ENCODE results near the gene ZNF207.

- TF ChIP-seq CTCF (conservative IDR thresholded peaks at IDR 0.05; ENCODE audit: low read depth, low read length) (no peak), EZH2 (IDR thresholded peaks at IDR 0.05; ENCODE audit: low read length, unreplicated experiment) (no peak)
Observed at GRCh38 chr17:32302860-32303649, 46.9 kb upstream of the ZNF207 start.
